Hematopoietic multipotent progenitor cell treated with erythropoietin and hydrocortisone succinate and interleukin-3 and kit ligand, for 8 days (in vitro differentiated cells): ENCODE data around the gene EFEMP1.
"Not testable (repeated sequence)": the region's sequence is repeated elsewhere in the genome, so short reads cannot be mapped to it uniquely, and the experiment has no call there.

Experiments
- DNase-seq: peaks from one replicate; pipeline ENCODE4 v3.0.0-alpha.2; 2015

Gene EFEMP1

DNA sequence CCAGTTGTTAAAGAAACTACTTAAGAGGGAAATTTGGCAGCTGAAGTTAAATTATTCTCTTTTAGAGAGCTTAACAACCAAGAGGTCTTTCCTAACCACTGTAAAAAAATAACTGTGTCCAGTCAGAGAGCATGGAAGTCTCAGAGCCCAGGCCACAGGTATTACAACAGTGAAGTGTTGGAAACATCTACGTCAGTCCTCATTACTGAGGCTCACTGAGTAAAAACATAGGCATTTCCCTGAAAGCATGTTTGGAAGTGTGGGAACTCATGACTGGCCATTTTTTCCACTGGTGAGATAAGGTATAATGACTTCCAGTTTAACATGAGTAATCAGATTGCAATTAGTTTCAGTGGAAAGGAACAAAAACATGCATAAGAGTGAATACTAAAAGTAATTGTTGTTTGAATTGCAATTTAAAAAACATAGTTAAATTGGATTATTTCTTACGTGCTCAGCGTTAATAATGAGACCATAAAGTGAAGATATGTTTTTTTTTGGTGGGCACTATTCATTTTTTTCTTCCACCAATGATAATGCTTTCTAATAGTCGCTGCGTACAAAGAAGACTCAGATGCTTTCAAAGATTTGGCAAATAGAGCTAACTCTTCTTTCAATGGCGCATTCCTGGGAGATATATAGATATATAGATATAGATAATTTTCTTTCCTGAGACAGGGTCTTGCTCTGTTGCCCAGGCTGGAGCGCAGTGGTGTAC lies 60.8 kb downstream of the EFEMP1 start:
- DNase-seq, result no peak

DNA sequence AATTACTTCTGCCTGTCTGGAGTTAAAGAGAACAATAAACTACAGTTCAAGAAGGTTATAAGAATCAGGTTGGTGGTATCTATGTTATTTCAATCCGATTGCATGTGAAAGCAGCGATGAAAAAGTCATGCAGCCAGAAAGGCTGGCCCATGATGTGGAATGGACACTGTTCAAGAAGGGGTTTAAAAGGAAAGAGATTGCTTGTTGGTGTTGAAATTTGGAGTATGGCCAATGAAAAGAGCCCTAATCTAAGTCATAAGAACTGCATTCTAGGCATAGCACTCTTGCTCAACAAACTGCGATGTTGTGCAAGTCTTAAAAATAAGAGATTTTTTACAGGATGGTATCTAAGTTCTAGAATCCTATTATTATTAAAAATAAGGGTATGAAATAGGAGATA lies 61.3 kb downstream of the EFEMP1 start:
- no peak for DNase-seq

- DNase-seq, result no peak
These were observed 61.8 kb downstream of the EFEMP1 start for GRCh38 chr2:55861733-55862132.

GRCh38 chr2:55860832-55861231 lies 62.8 kb downstream of the EFEMP1 start:
- no peak for DNase-seq

GRCh38 chr2:55859875-55860274 lies 63.7 kb downstream of the EFEMP1 start:
- DNase-seq, result no peak

- DNase-seq, result no peak
These were observed 65.8 kb downstream of the EFEMP1 start for GRCh38 chr2:55857766-55858165.

- no peak for DNase-seq
These were observed 66.6 kb downstream of the EFEMP1 start for GRCh38 chr2:55856936-55857335.

DNA sequence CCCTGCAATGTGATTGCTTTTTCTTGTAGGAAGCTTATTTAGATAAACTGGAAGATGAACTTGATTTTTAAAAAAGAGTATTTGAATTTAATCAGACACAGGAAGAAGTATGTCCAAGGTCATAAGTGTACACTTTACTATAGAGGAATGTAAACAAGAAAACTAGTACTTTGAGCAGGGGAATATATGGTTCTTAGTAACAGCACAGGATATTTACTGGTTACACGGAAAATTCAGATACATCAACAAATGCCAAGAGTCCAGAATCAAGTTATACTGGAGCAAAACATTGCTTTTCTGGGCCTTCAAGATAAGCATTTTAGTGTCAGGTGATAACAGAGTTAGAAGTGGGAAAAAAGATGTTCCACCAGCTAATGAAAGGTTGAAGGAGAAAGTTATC lies 75.5 kb downstream of the EFEMP1 start:
- no peak for DNase-seq

DNA sequence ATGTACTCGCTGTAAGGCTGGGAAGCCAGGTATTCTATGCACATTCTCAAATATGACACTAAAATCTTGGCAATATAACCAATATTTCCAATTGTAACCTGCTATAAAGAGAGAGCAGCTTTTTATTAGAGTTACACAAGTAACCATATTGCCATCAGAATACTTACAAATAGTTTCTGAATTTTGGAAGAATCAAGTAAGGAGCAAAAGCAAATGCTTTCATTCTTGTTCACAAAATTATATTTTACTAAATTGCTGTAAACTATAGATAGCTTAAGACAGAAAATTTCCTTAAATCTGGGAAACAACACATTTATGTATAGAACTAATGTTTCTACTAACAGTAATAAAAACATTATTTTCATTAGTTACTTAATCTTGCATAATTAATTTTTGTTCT lies 77.2 kb downstream of the EFEMP1 start:
- DNase-seq, result no peak

DNA sequence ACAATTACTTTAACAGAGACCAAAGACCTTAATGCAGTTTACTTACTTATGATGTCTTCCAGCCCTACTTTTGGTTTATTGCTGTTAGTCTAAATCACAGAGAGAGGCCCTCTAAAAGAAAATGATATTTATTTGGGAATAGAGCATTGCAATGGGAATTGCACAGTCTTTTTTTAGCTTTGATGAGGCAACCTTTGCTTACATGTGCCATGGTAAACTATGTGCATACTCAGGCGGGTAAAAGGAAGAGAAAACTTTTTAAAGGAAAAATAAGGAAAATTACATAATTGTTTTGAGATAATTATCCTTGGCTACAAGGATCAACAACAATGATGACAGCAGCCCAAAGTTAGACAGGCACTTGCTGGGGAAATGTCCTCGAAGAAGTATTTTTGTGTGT lies 78.6 kb downstream of the EFEMP1 start:
- no peak for DNase-seq

GRCh38 chr2:55843994-55844345 lies 79.6 kb downstream of the EFEMP1 start:
- DNase-seq, result no peak

DNA sequence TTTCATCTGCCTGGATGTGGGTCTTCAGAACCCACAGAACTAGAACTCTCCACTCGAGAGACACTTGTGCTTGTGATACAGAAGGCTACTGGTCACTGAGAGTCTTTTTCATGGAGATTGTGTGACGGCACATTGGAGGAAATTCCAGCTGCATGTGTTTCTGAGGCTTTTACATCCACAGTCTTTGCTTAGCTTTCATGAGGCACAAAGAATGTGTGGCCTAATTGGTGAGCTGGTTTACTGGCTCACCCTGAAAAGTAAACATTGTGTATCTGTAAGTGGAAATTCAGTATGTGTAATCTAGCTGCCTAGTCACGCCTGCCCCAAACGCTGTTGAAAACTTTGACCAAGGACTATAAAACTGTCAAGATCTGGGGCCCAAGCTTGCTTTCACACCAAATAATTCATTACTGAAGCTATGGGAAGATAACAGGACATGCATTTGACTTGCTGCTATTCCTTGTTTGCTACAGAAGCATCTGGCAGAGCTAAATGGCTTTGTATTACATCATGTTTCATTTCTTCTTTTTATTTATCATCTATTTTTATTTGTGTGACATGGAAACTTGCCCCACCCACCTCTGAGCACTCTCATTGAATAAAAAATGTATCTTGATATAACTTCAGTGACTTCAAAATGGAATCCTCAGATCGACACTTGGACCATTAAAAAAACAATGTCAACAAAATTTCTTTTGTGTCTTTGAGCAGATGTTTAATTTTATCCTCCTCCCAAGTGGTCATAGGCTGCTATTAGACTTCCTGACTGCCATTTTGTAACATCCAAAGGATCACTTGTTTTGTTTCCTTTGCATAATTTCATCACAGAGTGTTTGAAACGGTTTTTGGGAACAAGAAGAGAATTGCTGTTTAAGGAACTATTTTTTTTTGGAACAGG lies 80.2 kb downstream of the EFEMP1 start:
- no peak for DNase-seq

DNA sequence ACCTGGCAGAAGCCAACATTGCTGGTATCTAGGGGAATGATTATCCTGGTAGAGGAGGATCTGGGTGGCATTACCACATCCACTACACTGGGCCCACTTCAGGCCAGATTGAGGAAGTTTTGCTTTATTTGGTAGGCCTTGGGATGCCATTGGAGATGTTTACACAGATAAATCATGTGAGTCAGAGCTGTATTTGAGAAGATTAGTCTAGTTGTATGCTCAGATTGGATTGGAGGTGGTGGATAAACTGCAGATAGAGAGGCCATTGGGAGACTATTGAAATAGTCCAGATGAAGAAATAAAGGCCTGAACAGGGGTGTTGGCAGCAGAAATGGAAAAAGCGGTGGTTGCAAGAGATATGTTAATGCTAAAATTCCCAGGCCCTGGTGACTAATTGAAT lies 81.5 kb downstream of the EFEMP1 start:
- DNase-seq, result no peak

GRCh38 chr2:55840460-55840859 lies 83.1 kb downstream of the EFEMP1 start:
- DNase-seq, result no peak

DNA sequence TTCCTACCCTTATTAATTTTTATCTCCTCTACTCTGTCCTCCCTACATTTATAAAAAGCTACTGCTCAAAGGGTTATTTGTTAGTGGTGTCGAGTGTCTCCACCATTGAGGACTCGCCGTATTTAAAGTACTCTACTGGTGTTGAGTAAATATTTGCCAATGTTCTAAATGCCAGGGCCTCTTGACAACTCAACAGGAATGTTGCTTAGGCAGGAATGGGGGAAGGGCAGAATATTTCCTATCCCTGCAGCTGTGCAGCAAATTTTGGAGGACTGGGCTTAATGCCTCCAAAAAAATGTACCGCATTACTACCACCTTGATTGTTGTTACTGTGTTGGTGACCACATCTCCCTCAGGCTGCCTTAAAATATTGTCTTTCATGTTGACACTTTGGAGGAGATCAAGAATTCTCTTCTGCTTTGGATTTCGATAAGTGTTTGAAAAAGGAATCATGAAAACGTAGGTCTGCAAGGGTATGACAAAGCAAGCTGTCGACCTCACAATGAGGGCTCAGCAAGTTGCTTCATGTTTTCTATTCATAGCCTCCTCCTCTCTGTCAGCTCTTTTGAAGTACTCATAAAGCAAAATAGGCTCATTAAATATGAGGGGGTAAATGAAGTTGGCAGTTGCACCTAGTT lies 84.3 kb downstream of the EFEMP1 start:
- DNase-seq, result no peak

DNA sequence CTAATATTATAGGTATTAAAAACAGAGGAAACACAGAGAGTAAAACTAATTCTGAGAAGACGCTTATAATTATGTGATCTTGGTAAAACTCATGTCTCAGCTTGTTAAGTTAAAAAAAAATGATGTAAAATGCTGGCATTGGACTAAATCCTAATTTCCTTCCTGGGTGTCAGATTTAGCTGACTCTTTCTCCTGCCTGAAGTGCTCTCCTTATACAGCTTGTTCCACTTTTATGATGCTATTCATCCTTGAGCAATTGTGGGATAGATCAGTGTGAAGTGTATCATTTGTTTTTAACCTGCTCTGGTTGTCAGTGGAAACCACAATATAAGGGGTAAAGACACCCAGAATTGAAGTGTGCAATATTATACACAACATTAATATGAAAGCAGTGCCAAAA lies 84.9 kb downstream of the EFEMP1 start:
- DNase-seq, result no peak

- DNase-seq, result not testable (repeated sequence)
These were observed 85.5 kb downstream of the EFEMP1 start for GRCh38 chr2:55838117-55838516.

GRCh38 chr2:55837073-55837472 lies 86.5 kb downstream of the EFEMP1 start:
- no peak for DNase-seq

GRCh38 chr2:55831671-55832410 lies 91.7 kb downstream of the EFEMP1 start:
- not testable (repeated sequence) for DNase-seq

- DNase-seq, result no peak
These were observed 95.7 kb downstream of the EFEMP1 start for GRCh38 chr2:55827855-55828254.

- DNase-seq, result not testable (repeated sequence)
These were observed 96.2 kb downstream of the EFEMP1 start for GRCh38 chr2:55827428-55827827.

DNA sequence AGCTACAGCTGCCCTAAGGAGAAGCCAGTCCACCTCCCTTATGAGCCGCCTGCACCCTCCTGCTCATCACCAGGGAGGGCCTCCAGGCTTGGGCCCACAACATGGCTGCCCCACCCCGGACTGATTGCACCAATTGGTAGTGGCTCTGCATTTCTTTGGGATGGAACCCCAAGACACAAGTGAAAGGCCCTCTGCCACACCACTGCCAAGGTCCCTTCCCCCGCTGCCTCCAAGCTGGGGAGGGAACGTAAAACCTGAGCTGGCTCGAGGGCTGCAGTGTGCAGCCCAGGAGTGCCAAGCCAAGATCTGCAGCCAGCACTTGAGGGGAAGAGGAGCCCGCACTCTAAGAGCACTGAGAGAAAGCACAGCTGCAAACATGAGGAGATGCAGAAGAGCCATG lies 97.3 kb downstream of the EFEMP1 start:
- no peak for DNase-seq

- no peak for DNase-seq
These were observed 99.0 kb downstream of the EFEMP1 start for GRCh38 chr2:55824551-55825096.
